GM12878 (cell line): ENCODE results near the gene PPP6R2. TPM values are rescaled to one million over a fixed set of nuclear protein-coding genes. Genes with fewer than 3 reads are reported as not detected.

Experiments
- ATAC-seq: fragments of 200-7000 bp; cut with Tn5 transposase; 3 replicates; pipeline ENCODE4 v1.9.1; 2020; ENCODE audit warnings: mild to moderate bottlenecking, moderate library complexity
- BruUV-seq: library from RNA; stranded (reverse); fragments of 400-500 nt; replicated peaks from 2 replicates; lab custom pipeline; 2021; lab: Mats Ljungman, UMichigan
- CTCF ChIA-PET: fragments of 300-600 bp; sonication (Branson Sonifier 250); formaldehyde crosslinking; extraction: SDS; loops from one replicate; lab custom pipeline; 2021; ENCODE audit warnings: inconsistent platforms; lab: Yijun Ruan, JAX
- POLR2A ChIA-PET: fragments of 350-600 bp; formaldehyde crosslinking; extraction: SDS; loops from one replicate; lab custom pipeline; 2021; ENCODE audit warnings: inconsistent platforms; lab: Charles Lee
- RAD21 ChIA-PET: fragments of 300-600 bp; sonication (Branson Sonifier 250); formaldehyde crosslinking; loops from one replicate; lab custom pipeline; 2023; ENCODE audit warnings: antibody characterized with exemption; ENCODE audit not compliant: unreplicated experiment; lab: Charles Lee
- SMC1A ChIA-PET: fragments of 300-600 bp; sonication (Branson Sonifier 250); formaldehyde crosslinking; loops from one replicate; lab custom pipeline; 2023; ENCODE audit not compliant: unreplicated experiment, uncharacterized antibody; lab: Charles Lee
- DNase-seq: peaks from one replicate; pipeline ENCODE4 v3.0.0-alpha.2; 2011; ENCODE audit warnings: low read depth, low spot score
- FAIRE-seq: peaks from 3 replicates; lab custom pipeline; 2011; peaks lifted over from hg19 to GRCh38; lab: Jason Lieb, UNC
- H2AFZ ChIP-seq: 2 replicates; pipeline ENCODE4 v1.6.0; 2011; ENCODE audit warnings: low read depth, low read length, control low read depth; ENCODE audit not compliant: control insufficient read depth
- H3K27ac ChIP-seq: 2 replicates; pipeline ENCODE4 v1.5.1; 2011; ENCODE audit warnings: control low read depth; ENCODE audit not compliant: control insufficient read depth, insufficient read depth
- H3K27me3 ChIP-seq, 2 experiments: replicated peaks in 1 of 2; 2 replicates each; pipeline versions ENCODE4 v1.6.0 to v1.6.1; 2011; ENCODE audit warnings: low read length in 1 of 2; ENCODE audit not compliant: control insufficient read depth in 2 of 2, insufficient read depth in 2 of 2
- H3K36me3 ChIP-seq, 2 experiments: 2 replicates each; pipeline ENCODE4 v1.5.1; 2011; ENCODE audit warnings: low read length in 1 of 2; ENCODE audit not compliant: control insufficient read depth in 2 of 2, insufficient read depth in 2 of 2
- H3K4me1 ChIP-seq: 2 replicates; pipeline ENCODE4 v1.6.1; 2011; ENCODE audit warnings: mild to moderate bottlenecking, low read length, moderate library complexity, mixed read lengths; ENCODE audit not compliant: control insufficient read depth, insufficient read depth
- H3K4me2 ChIP-seq: 2 replicates; pipeline ENCODE4 v1.6.0; 2011; ENCODE audit warnings: control low read depth; ENCODE audit not compliant: control insufficient read depth, insufficient read depth
- H3K4me3 ChIP-seq: fragments of 200-600 bp; sonication (generic); 2 replicates; pipeline ENCODE4 v1.5.1; 2016
- H3K79me2 ChIP-seq: 2 replicates; pipeline ENCODE4 v1.6.0; 2011; ENCODE audit warnings: low read length; ENCODE audit not compliant: control insufficient read depth, insufficient read depth
- H3K9ac ChIP-seq: 2 replicates; pipeline ENCODE4 v1.8.0; 2011; ENCODE audit warnings: low read length, control low read depth, mixed read lengths; ENCODE audit not compliant: control insufficient read depth, insufficient read depth
- H3K9me3 ChIP-seq: replicated peaks from 3 replicates; pipeline ENCODE4 v1.5.1; 2011; ENCODE audit warnings: mild to moderate bottlenecking, low read length; ENCODE audit not compliant: control insufficient read depth, insufficient read depth
- H4K20me1 ChIP-seq: 2 replicates; pipeline ENCODE4 v1.6.0; 2011; ENCODE audit not compliant: control insufficient read depth, insufficient read depth
- BCLAF1 ChIP-seq: fragments of 450-650 bp; IDR thresholded peaks from 2 replicates; pipeline ENCODE4 v1.6.1; 2017; ENCODE audit warnings: antibody characterized with exemption, mild to moderate bottlenecking, moderate library complexity
- KAT2A ChIP-seq: conservative IDR thresholded peaks from 2 replicates; pipeline ENCODE4 v1.6.1; 2011; ENCODE audit warnings: low read depth, low read length; ENCODE audit not compliant: control insufficient read depth
- POLR2A ChIP-seq: IDR thresholded peaks from 2 replicates; pipeline ENCODE4 v1.6.1; 2011; ENCODE audit warnings: low read depth, mild to moderate bottlenecking, low read length
- POU2F2 ChIP-seq: IDR thresholded peaks from 3 replicates; pipeline ENCODE4 v1.6.1; 2011; ENCODE audit warnings: low read depth, mild to moderate bottlenecking, low read length, borderline replicate concordance
- ZNF24 ChIP-seq: fragments of 450-650 bp; IDR thresholded peaks from 2 replicates; pipeline ENCODE4 v1.6.1; 2017; ENCODE audit warnings: antibody characterized with exemption, mild to moderate bottlenecking
- WGBS: methylation state at CpG from one replicate; pipeline ENCODE4 v1.1.6; 2016; ENCODE audit warnings: low lambda C conversion rate; ENCODE audit not compliant: insufficient replicate concordance, insufficient coverage; ENCODE audit errors: missing lambda C conversion rate; 5-methylcytosine and 5-hydroxymethylcytosine counted together
- in situ Hi-C: fragments of 300-500 bp; cut with MboI; formaldehyde crosslinking; loops from 9 replicates; pipeline ENCODE4 v1.14.3; 2018; ENCODE audit warnings: mixed read lengths
- intact Hi-C: fragments of 100-400 bp; cut with micrococcal nuclease; formaldehyde crosslinking; loops from one replicate; pipeline ENCODE4 v1.14.2; 2022; ENCODE audit not compliant: unreplicated experiment
- polyA plus RNA-seq, 11 experiments: library from polyadenylated mRNA; depleted of rRNA in 4 of 11; unstranded in 6 of 11; stranded (reverse) in 5 of 11; fragments of >200 nt; fragmentation: Nextera tagmentation in 4 of 11; fragmentation: Illumina TruSeq in 1 of 11; extraction: Ambion mirVana in 4 of 11; extraction: Trizol in 1 of 11; gene quantifications; 1 replicate in 1 of 11; 2 replicates in 10 of 11; pipeline versions ENCODE4 v1.2.1 to v1.2.3, GENCODE V29; 2011 to 2016; ENCODE audit warnings: inconsistent platforms in 2 of 11, missing spikeins in 2 of 11, low read depth in 1 of 11
- total RNA-seq, 4 experiments: library from RNA; depleted of rRNA in 3 of 4; stranded (reverse); fragments of >200 nt in 3 of 4; fragmentation: Illumina TruSeq in 1 of 4; extraction: Trizol in 1 of 4; gene quantifications; 2 replicates each; pipeline versions ENCODE4 v1.2.1 to v1.2.3, GENCODE V29; 2013 to 2021

The PPP6R2 gene
- total and polyA plus RNA-seq, 10 of the 15 experiments (the other 5 are each of a cell fraction or from before 2014, with no cell fraction given): 0.29 to 52.6 (median 25.4) TPM

GRCh38 chr22:50467773-50468440 lies 124.8 kb downstream of the PPP6R2 start:
- WGBS: 83% methylated on average over 21 of the region's 22 CpGs
- FAIRE-seq: no peak
- intact Hi-C loops: no loop called here
- Histone ChIP-seq H3K9ac (no peak overlapping the region), H3K4me3 (no peak overlapping the region), H3K9me3 (no peaks in the 10 kb centered on the region), H3K27me3 (no peaks in the 10 kb centered on the region), H3K4me1 (peaks cover 40% of the 10 kb centered on the region), H3K36me3 (peaks cover 14 to 39% of the 10 kb centered on the region in 2 experiments), H3K27ac (no peak overlapping the region), H2AFZ (no peak overlapping the region), H3K79me2 (peaks cover 40% of the 10 kb centered on the region), H4K20me1 (no peaks in the 10 kb centered on the region), H3K4me2 (no peak overlapping the region)
- ChIA-PET SMC1A (interaction anchor here (1.1 kb wide), 1 partner anchor 226 kb away, joined by 3 read pairs; no protein-coding TSS in a partner anchor), RAD21 (no interaction called here), POLR2A (interaction anchor here (1.0 to 1.1 kb wide), 2 partner anchors 18 to 40 kb away, joined by 3 to 5 read pairs; partner anchors contain the start of genes LMF2, MIOX and NCAPH2), CTCF (interaction anchor here (0.6 to 3.3 kb wide), 4 partner anchors 58 to 161 kb away, joined by 3 to 19 read pairs (median 4); partner anchors contain the start of gene SCO2)
- TF ChIP-seq POLR2A (0 out of 2 replicates have a peak, but pooled peaks have one; percentile 7), POU2F2 (no peak)
- ATAC-seq: no peak
- in situ Hi-C loops: no loop called here
- no peak for DNase-seq
- BruUV-seq: no TSS peak

GRCh38 chr22:50468626-50469025 lies 125.5 kb downstream of the PPP6R2 start:
- Histone ChIP-seq H3K27me3 (no peaks in the 10 kb centered on the region), H3K9ac (peak overlapping the region; percentile 61), H3K4me3 (no peak overlapping the region), H2AFZ (no peak overlapping the region), H3K79me2 (peaks cover 47% of the 10 kb centered on the region), H4K20me1 (no peaks in the 10 kb centered on the region), H3K9me3 (no peaks in the 10 kb centered on the region), H3K4me1 (peaks cover 47% of the 10 kb centered on the region), H3K27ac (peak overlapping the region; percentile 83), H3K36me3 (peaks cover 12 to 34% of the 10 kb centered on the region in 2 experiments), H3K4me2 (peak overlapping the region; percentile 99)
- ChIA-PET CTCF (interaction anchor here (0.5 to 3.3 kb wide), 7 partner anchors 57 to 228 kb away, joined by 3 to 19 read pairs (median 4); partner anchors contain the start of gene SCO2), RAD21 (no interaction called here), SMC1A (interaction anchor here (0.6 to 1.1 kb wide), 2 partner anchors 66 to 225 kb away, joined by 3 read pairs; no protein-coding TSS in a partner anchor), POLR2A (interaction anchor here (1.0 to 1.9 kb wide), 3 partner anchors 12 to 39 kb away, joined by 3 to 7 read pairs (median 5); partner anchors contain the start of genes LMF2, MIOX and NCAPH2)
- no peak for TF ChIP-seq KAT2A
- TF ChIP-seq BCLAF1: no peak
- no peak for TF ChIP-seq ZNF24
- in situ Hi-C loops: no loop called here
- no peak for ATAC-seq
- 57% methylated on average over 8 of the region's 8 CpGs for WGBS
- no peak for FAIRE-seq
- no TSS peak for BruUV-seq
- DNase-seq: no peak
- intact Hi-C loops: no loop called here
